Upper lobe of left lung (tissue), 6 donors: Measurements from ENCODE around the gene HAPLN2. TPM values are rescaled to one million over a fixed set of nuclear protein-coding genes. Genes with fewer than 3 reads are reported as not detected.
"Not testable (repeated sequence)": the region's sequence is repeated elsewhere in the genome, so short reads cannot be mapped to it uniquely, and the experiment has no call there.

Experiments
- ATAC-seq, 2 donors: fragments of 200-7000 bp; cut with Tn5 transposase; one replicate each; pipeline ENCODE4 v1.9.1; 2022; ENCODE audit warnings: mild to moderate bottlenecking in 2 of 2, moderate library complexity in 2 of 2; ENCODE audit not compliant: low FRiP score in 2 of 2
- DNase-seq, 2 donors: peaks; one replicate each; pipeline ENCODE4 v3.0.0-alpha.2; 2019 to 2020
- H3K27ac ChIP-seq, 4 donors: fragments of 200-600 bp; sonication (generic); one replicate each; pipeline ENCODE4 v1.5.1; 2016 to 2019
- H3K27me3 ChIP-seq, 4 donors: fragments of 200-600 bp; sonication (generic); one replicate each; pipeline ENCODE4 v1.5.1; 2017 to 2019
- H3K36me3 ChIP-seq, 4 donors: fragments of 200-600 bp; sonication (generic); one replicate each; pipeline ENCODE4 v1.5.1; 2016 to 2019
- H3K4me1 ChIP-seq, 4 donors: fragments of 200-600 bp; sonication (generic); one replicate each; pipeline ENCODE4 v1.5.1; 2018 to 2019
- H3K4me3 ChIP-seq, 4 donors: fragments of 200-600 bp; sonication (generic); one replicate each; pipeline ENCODE4 v1.5.1; 2017 to 2019; ENCODE audit warnings: mild to moderate bottlenecking in 2 of 4, moderate library complexity in 1 of 4
- H3K9me3 ChIP-seq, 4 donors: fragments of 200-600 bp; sonication (generic); one replicate each; pipeline ENCODE4 v1.5.1; 2018 to 2019
- CTCF ChIP-seq, 6 experiments: fragments of 450-650 bp in 4 of 6; fragments of 200-600 bp in 2 of 6; sonication (generic) in 2 of 6; IDR thresholded peaks; one replicate each; pipeline ENCODE4 v1.5.1; 2016 to 2019; ENCODE audit warnings: antibody characterized with exemption in 6 of 6
- EP300 ChIP-seq, 4 donors: sonication (generic); formaldehyde crosslinking; IDR thresholded peaks; one replicate each; pipeline ENCODE4 v1.5.1; 2017; ENCODE audit warnings: antibody characterized with exemption in 4 of 4, control low read depth in 2 of 4
- POLR2A ChIP-seq, 4 donors: fragments of 450-650 bp; IDR thresholded peaks; one replicate each; pipeline ENCODE4 v1.5.1; 2016 to 2017; ENCODE audit warnings: antibody characterized with exemption in 4 of 4, mild to moderate bottlenecking in 2 of 4
- POLR2AphosphoS5 ChIP-seq, 2 donors: sonication (generic); formaldehyde crosslinking; IDR thresholded peaks; one replicate each; pipeline ENCODE4 v1.5.1; 2017; ENCODE audit warnings: antibody characterized with exemption in 2 of 2
- WGBS, 2 donors: methylation state at CpG; one replicate each; pipeline ENCODE4 v1.1.5; 2017 to 2018; 5-methylcytosine and 5-hydroxymethylcytosine counted together
- total RNA-seq, 6 donors: library from RNA; depleted of rRNA in 4 of 6; stranded (reverse); fragments of >200 nt in 4 of 6; gene quantifications; one replicate each; pipeline versions ENCODE4 v1.1.0 to v1.2.1, GENCODE V29; 2016 to 2021
- donor health status: DM: no; HTN: no; CAD: no; lungs with moderate emphysema.
- donor health status: DM: no; HTN: yes; CAD: no; lungs with severe emphysema.

The HAPLN2 gene
- total RNA-seq, 6 donors from 2014 or later, result 0.14 to 5.0 (median 0.37) TPM; not detected in 3

- WGBS, 2 donors, result 83% methylated on average over 12 of the region's 12 CpGs
- peak overlapping the region; percentile 56 to 82 (median 68) for H3K4me3 ChIP-seq
- H3K4me1 ChIP-seq, result peaks cover 13 to 24% (median 22%) of the 10 kb centered on the region in 4 donors
- DNase-seq (no peak), ATAC-seq (no peak)
- peak overlapping the region; percentile 51 to 73 (median 64) for H3K27ac ChIP-seq
- no peaks in the 10 kb centered on the region for H3K9me3 ChIP-seq
- TF ChIP-seq CTCF (IDR thresholded peaks at IDR 0.05), result no peak
- TF ChIP-seq POLR2AphosphoS5 (IDR thresholded peaks at IDR 0.05), result no peak
- TF ChIP-seq EP300 (IDR thresholded peaks at IDR 0.05), result no peak
- no peak for TF ChIP-seq POLR2A (IDR thresholded peaks at IDR 0.05)
- no peaks in the 10 kb centered on the region for H3K27me3 ChIP-seq
- peaks cover 0 to 17% (median 6%) of the 10 kb centered on the region in 4 donors for H3K36me3 ChIP-seq
Observed at GRCh38 chr1:156601892-156602291, 17.3 kb upstream of the HAPLN2 start.

GRCh38 chr1:156602557-156602993 lies 16.6 kb upstream of the HAPLN2 start:
- H3K4me3 ChIP-seq, result no peak overlapping the region
- no peaks in the 10 kb centered on the region for H3K9me3 ChIP-seq
- H3K27me3 ChIP-seq, result no peaks in the 10 kb centered on the region
- TF ChIP-seq CTCF (IDR thresholded peaks at IDR 0.05), result peak in 2 of 6 experiments; percentile 16 to 21
- no peak for TF ChIP-seq EP300 (IDR thresholded peaks at IDR 0.05)
- TF ChIP-seq POLR2A (IDR thresholded peaks at IDR 0.05), result no peak
- peaks cover 0 to 11% (median 5%) of the 10 kb centered on the region in 4 donors for H3K36me3 ChIP-seq
- H3K4me1 ChIP-seq, result peaks cover 13 to 24% (median 22%) of the 10 kb centered on the region in 4 donors
- H3K27ac ChIP-seq, result no peak overlapping the region
- no peak for DNase-seq
- WGBS, 2 donors, result 48 to 49% methylated on average over 10 of the region's 10 CpGs
- ATAC-seq, result no peak

GRCh38 chr1:156607344-156607743 lies 11.9 kb upstream of the HAPLN2 start:
- WGBS, 2 donors, result 77 to 85% methylated on average over 4 of the region's 4 CpGs
- H3K4me1 ChIP-seq, DNase-seq, H3K4me3 ChIP-seq, H3K27me3 ChIP-seq, ATAC-seq, H3K9me3 ChIP-seq, H3K36me3 ChIP-seq, H3K27ac ChIP-seq: not testable (repeated sequence)

GRCh38 chr1:156608036-156608674 lies 11.1 kb upstream of the HAPLN2 start:
- DNase-seq (peak in 1 of 2 donors; percentile 44), ATAC-seq (peak; percentile 85 to 95)
- H3K4me3 ChIP-seq, result no peak overlapping the region
- TF ChIP-seq CTCF (IDR thresholded peaks at IDR 0.05) (peak; percentile 61 to 85 (median 75)), EP300 (IDR thresholded peaks at IDR 0.05) (no peak)
- WGBS, 2 donors, result 32 to 37% methylated on average over 7 of the region's 7 CpGs
- no peaks in the 10 kb centered on the region for H3K27me3 ChIP-seq
- H3K27ac ChIP-seq, result no peak overlapping the region
- peaks cover 0 to 5% (median 0%) of the 10 kb centered on the region in 4 donors for H3K4me1 ChIP-seq
- H3K9me3 ChIP-seq, result no peaks in the 10 kb centered on the region
- no peaks in the 10 kb centered on the region for H3K36me3 ChIP-seq

GRCh38 chr1:156608981-156609380 lies 10.2 kb upstream of the HAPLN2 start:
- DNase-seq (no peak), ATAC-seq (peak in 1 of 2 donors; percentile 44)
- Histone ChIP-seq H3K4me1 (peaks cover 0 to 5% (median 0%) of the 10 kb centered on the region in 4 donors), H3K27me3 (no peaks in the 10 kb centered on the region), H3K4me3 (no peak overlapping the region), H3K9me3 (no peaks in the 10 kb centered on the region), H3K27ac (no peak overlapping the region), H3K36me3 (no peaks in the 10 kb centered on the region)
- WGBS, 2 donors, result 37 to 42% methylated on average over 6 of the region's 6 CpGs
- TF ChIP-seq POLR2A (IDR thresholded peaks at IDR 0.05) (no peak), CTCF (IDR thresholded peaks at IDR 0.05) (peak in 4 of 6 experiments; percentile 18 to 42 (median 38))

- WGBS, 2 donors, result 93 to 94% methylated on average over 9 of the region's 9 CpGs
- H3K27ac ChIP-seq, H3K4me3 ChIP-seq, DNase-seq, H3K36me3 ChIP-seq, H3K4me1 ChIP-seq, H3K27me3 ChIP-seq, H3K9me3 ChIP-seq, ATAC-seq: not testable (repeated sequence)
Observed at GRCh38 chr1:156610072-156610471, 9.1 kb upstream of the HAPLN2 start.
